ES-I3 (cell line): ENCODE measurements around the gene HES5.

ENCODE experiments used
- H3K36me3 ChIP-seq: 2 replicates; pipeline ENCODE4 v1.6.1; 2013; ENCODE audit warnings: mild to moderate bottlenecking, low read length, control low read depth, moderate library complexity; ENCODE audit not compliant: insufficient read depth
- H3K4me1 ChIP-seq: 2 replicates; pipeline ENCODE4 v1.6.1; 2013; ENCODE audit warnings: mild to moderate bottlenecking, control low read depth, low read length; ENCODE audit not compliant: insufficient read depth
- H3K9ac ChIP-seq: 2 replicates; pipeline ENCODE4 v1.6.1; 2013; ENCODE audit warnings: low read depth, mild to moderate bottlenecking, low read length, moderate library complexity
- H3K9me3 ChIP-seq: 2 replicates; pipeline ENCODE4 v1.6.1; 2013; ENCODE audit warnings: mild to moderate bottlenecking, low read length, moderate library complexity; ENCODE audit not compliant: control insufficient read depth, insufficient read depth

Gene HES5

GRCh38 chr1:2494323-2494693, 35.8 kb downstream of the HES5 start:
- Histone ChIP-seq H3K9ac (no peak overlapping the region), H3K36me3 (no peaks in the 10 kb centered on the region), H3K4me1 (no peaks in the 10 kb centered on the region), H3K9me3 (no peaks in the 10 kb centered on the region)

GRCh38 chr1:2493691-2494322, 36.3 kb downstream of the HES5 start:
- no peaks in the 10 kb centered on the region for H3K36me3 ChIP-seq
- no peak overlapping the region for H3K9ac ChIP-seq
- no peaks in the 10 kb centered on the region for H3K4me1 ChIP-seq
- no peaks in the 10 kb centered on the region for H3K9me3 ChIP-seq

- Histone ChIP-seq H3K9ac (no peak overlapping the region), H3K9me3 (no peaks in the 10 kb centered on the region), H3K4me1 (no peaks in the 10 kb centered on the region), H3K36me3 (no peaks in the 10 kb centered on the region)
Measured at GRCh38 chr1:2493218-2493617, 36.8 kb downstream of the HES5 start.

- H3K9me3 ChIP-seq = no peaks in the 10 kb centered on the region
- H3K36me3 ChIP-seq = no peaks in the 10 kb centered on the region
- no peak overlapping the region for H3K9ac ChIP-seq
- H3K4me1 ChIP-seq = no peaks in the 10 kb centered on the region
Measured at GRCh38 chr1:2492091-2492490, 38.0 kb downstream of the HES5 start.

GRCh38 chr1:2489615-2490014, 40.4 kb downstream of the HES5 start:
- Histone ChIP-seq H3K4me1 (no peaks in the 10 kb centered on the region), H3K9ac (no peak overlapping the region), H3K36me3 (no peaks in the 10 kb centered on the region), H3K9me3 (no peaks in the 10 kb centered on the region)

- no peaks in the 10 kb centered on the region for H3K4me1 ChIP-seq
- H3K9ac ChIP-seq = no peak overlapping the region
- H3K36me3 ChIP-seq = no peaks in the 10 kb centered on the region
- H3K9me3 ChIP-seq = no peaks in the 10 kb centered on the region
Measured at GRCh38 chr1:2488688-2489087, 41.4 kb downstream of the HES5 start.

- no peaks in the 10 kb centered on the region for H3K36me3 ChIP-seq
- H3K4me1 ChIP-seq = no peaks in the 10 kb centered on the region
Measured at GRCh38 chr1:2486558-2486957, 43.5 kb downstream of the HES5 start.

GRCh38 chr1:2486041-2486440, 44.0 kb downstream of the HES5 start:
- H3K4me1 ChIP-seq = no peaks in the 10 kb centered on the region
- no peaks in the 10 kb centered on the region for H3K9me3 ChIP-seq
- no peaks in the 10 kb centered on the region for H3K36me3 ChIP-seq
- no peak overlapping the region for H3K9ac ChIP-seq

More at GRCh38 chr1:2486558-2486957, 43.5 kb downstream of the HES5 start:
- Histone ChIP-seq H3K9me3 (no peaks in the 10 kb centered on the region), H3K9ac (no peak overlapping the region)

- no peaks in the 10 kb centered on the region for H3K4me1 ChIP-seq
- no peaks in the 10 kb centered on the region for H3K36me3 ChIP-seq
- no peaks in the 10 kb centered on the region for H3K9me3 ChIP-seq
- H3K9ac ChIP-seq = no peak overlapping the region
Measured at GRCh38 chr1:2483970-2484369, 46.1 kb downstream of the HES5 start.

GRCh38 chr1:2483026-2483425, 47.0 kb downstream of the HES5 start:
- Histone ChIP-seq H3K9me3 (no peaks in the 10 kb centered on the region), H3K4me1 (no peaks in the 10 kb centered on the region; the same call in 1 of the 2 replicates), H3K36me3 (no peaks in the 10 kb centered on the region), H3K9ac (no peak overlapping the region)

- Histone ChIP-seq H3K9ac (no peak overlapping the region), H3K36me3 (no peaks in the 10 kb centered on the region), H3K9me3 (no peaks in the 10 kb centered on the region), H3K4me1 (peaks cover 2% of the 10 kb centered on the region; the same call in 1 of the 2 replicates)
Measured at GRCh38 chr1:2482588-2482987, 47.5 kb downstream of the HES5 start.

GRCh38 chr1:2481885-2482284, 48.2 kb downstream of the HES5 start:
- no peaks in the 10 kb centered on the region for H3K9me3 ChIP-seq
- peaks cover 6% of the 10 kb centered on the region; the same call in 1 of the 2 replicates for H3K4me1 ChIP-seq
- no peak overlapping the region for H3K9ac ChIP-seq
- H3K36me3 ChIP-seq = no peaks in the 10 kb centered on the region

- peaks cover 6% of the 10 kb centered on the region; the same call in 1 of the 2 replicates for H3K4me1 ChIP-seq
- no peak overlapping the region for H3K9ac ChIP-seq
- H3K9me3 ChIP-seq = no peaks in the 10 kb centered on the region
- no peaks in the 10 kb centered on the region for H3K36me3 ChIP-seq
Measured at GRCh38 chr1:2480986-2481364, 49.1 kb downstream of the HES5 start.

GRCh38 chr1:2480236-2480985, 49.7 kb downstream of the HES5 start:
- Histone ChIP-seq H3K4me1 (peaks cover 6% of the 10 kb centered on the region; the same call in 1 of the 2 replicates), H3K9ac (no peak overlapping the region), H3K36me3 (no peaks in the 10 kb centered on the region), H3K9me3 (no peaks in the 10 kb centered on the region)

- Histone ChIP-seq H3K4me1 (peaks cover 6% of the 10 kb centered on the region; the same call in 1 of the 2 replicates), H3K36me3 (no peaks in the 10 kb centered on the region), H3K9me3 (no peaks in the 10 kb centered on the region), H3K9ac (no peak overlapping the region)
Measured at GRCh38 chr1:2479618-2480017, 50.4 kb downstream of the HES5 start.
